Upper lobe of right lung (tissue), 1 donor: ENCODE results near the gene SUSD3. TPM values are rescaled to one million over a fixed set of nuclear protein-coding genes. Genes with fewer than 3 reads are reported as not detected.
A peak's percentile ranks its signal among the peaks of the same experiment; 100 is the strongest.

ENCODE experiments used
- ATAC-seq: fragments of 200-7000 bp; cut with Tn5 transposase; one replicate; pipeline ENCODE4 v1.9.1; 2020; ENCODE audit warnings: mild to moderate bottlenecking, moderate library complexity
- DNase-seq: peaks from one replicate; pipeline ENCODE4 v3.0.0-alpha.2; 2020
- H3K27ac ChIP-seq: fragments of 200-600 bp; one replicate; pipeline ENCODE4 v1.8.0; 2022
- H3K27me3 ChIP-seq: fragments of 200-600 bp; one replicate; pipeline ENCODE4 v1.8.0; 2022; ENCODE audit warnings: mild to moderate bottlenecking
- H3K36me3 ChIP-seq: fragments of 200-600 bp; one replicate; pipeline ENCODE4 v1.8.0; 2022
- H3K4me1 ChIP-seq: fragments of 200-600 bp; one replicate; pipeline ENCODE4 v1.8.0; 2022
- H3K4me3 ChIP-seq: fragments of 200-600 bp; one replicate; pipeline ENCODE4 v1.8.0; 2022; ENCODE audit warnings: mild to moderate bottlenecking
- H3K9me3 ChIP-seq: fragments of 200-600 bp; one replicate; pipeline ENCODE4 v1.8.0; 2022
- intact Hi-C: fragments of 100-400 bp; cut with DNase I; formaldehyde crosslinking; loops from one replicate; pipeline ENCODE4 v1.11.0; 2022
- total RNA-seq: library from RNA; stranded (reverse); fragmentation: NEBNext Ultra II Directional; extraction: Animal tissue kit (Norgen Biotek cat#: 25700); gene quantifications from one replicate; pipeline ENCODE4 v1.2.1, GENCODE V29; 2021
- TF ChIP-seq, protein P1 (sequence below): fragments of 200-600 bp; IDR thresholded peaks from one replicate; pipeline ENCODE4 v1.8.0; 2022; ENCODE audit warnings: antibody characterized with exemption
- donor health status: DM: no; HTN: yes; CAD: no; lungs with severe emphysema.

The SUSD3 gene
- total RNA-seq, 1 donor from 2014 or later: 4.8 TPM

- intact Hi-C loops: no loop called here
Observed at GRCh38 chr9:93089024-93089423, 30.5 kb downstream of the SUSD3 start.

GRCh38 chr9:93089481-93089991, 31.0 kb downstream of the SUSD3 start:
- H3K36me3 ChIP-seq: no peaks in the 10 kb centered on the region
- intact Hi-C loops: no loop called here
- H3K4me1 ChIP-seq: peaks cover 18% of the 10 kb centered on the region
- H3K27ac ChIP-seq: no peak overlapping the region
- H3K27me3 ChIP-seq: no peaks in the 10 kb centered on the region
- H3K4me3 ChIP-seq: no peak overlapping the region
- peak; percentile 52 for DNase-seq
- no peaks in the 10 kb centered on the region for H3K9me3 ChIP-seq
- no peak for ATAC-seq
- TF ChIP-seq, protein P1, sequence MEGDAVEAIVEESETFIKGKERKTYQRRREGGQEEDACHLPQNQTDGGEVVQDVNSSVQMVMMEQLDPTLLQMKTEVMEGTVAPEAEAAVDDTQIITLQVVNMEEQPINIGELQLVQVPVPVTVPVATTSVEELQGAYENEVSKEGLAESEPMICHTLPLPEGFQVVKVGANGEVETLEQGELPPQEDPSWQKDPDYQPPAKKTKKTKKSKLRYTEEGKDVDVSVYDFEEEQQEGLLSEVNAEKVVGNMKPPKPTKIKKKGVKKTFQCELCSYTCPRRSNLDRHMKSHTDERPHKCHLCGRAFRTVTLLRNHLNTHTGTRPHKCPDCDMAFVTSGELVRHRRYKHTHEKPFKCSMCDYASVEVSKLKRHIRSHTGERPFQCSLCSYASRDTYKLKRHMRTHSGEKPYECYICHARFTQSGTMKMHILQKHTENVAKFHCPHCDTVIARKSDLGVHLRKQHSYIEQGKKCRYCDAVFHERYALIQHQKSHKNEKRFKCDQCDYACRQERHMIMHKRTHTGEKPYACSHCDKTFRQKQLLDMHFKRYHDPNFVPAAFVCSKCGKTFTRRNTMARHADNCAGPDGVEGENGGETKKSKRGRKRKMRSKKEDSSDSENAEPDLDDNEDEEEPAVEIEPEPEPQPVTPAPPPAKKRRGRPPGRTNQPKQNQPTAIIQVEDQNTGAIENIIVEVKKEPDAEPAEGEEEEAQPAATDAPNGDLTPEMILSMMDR: no peak

More at GRCh38 chr9:93089024-93089423, 30.5 kb downstream of the SUSD3 start:
- TF ChIP-seq, protein P1: no peak
- Histone ChIP-seq H3K27ac (no peak overlapping the region), H3K4me3 (no peak overlapping the region), H3K9me3 (no peaks in the 10 kb centered on the region), H3K27me3 (no peaks in the 10 kb centered on the region), H3K4me1 (peaks cover 14% of the 10 kb centered on the region), H3K36me3 (no peaks in the 10 kb centered on the region)
- DNase-seq (no peak), ATAC-seq (no peak)

- Histone ChIP-seq H3K27ac (no peak overlapping the region), H3K27me3 (no peaks in the 10 kb centered on the region), H3K36me3 (no peaks in the 10 kb centered on the region), H3K9me3 (no peaks in the 10 kb centered on the region), H3K4me3 (no peak overlapping the region), H3K4me1 (peaks cover 25% of the 10 kb centered on the region)
- ATAC-seq (no peak), DNase-seq (peak; percentile 3)
- TF ChIP-seq, protein P1: no peak
- intact Hi-C loops: no loop called here
Observed at GRCh38 chr9:93090091-93090655, 31.7 kb downstream of the SUSD3 start.

DNA sequence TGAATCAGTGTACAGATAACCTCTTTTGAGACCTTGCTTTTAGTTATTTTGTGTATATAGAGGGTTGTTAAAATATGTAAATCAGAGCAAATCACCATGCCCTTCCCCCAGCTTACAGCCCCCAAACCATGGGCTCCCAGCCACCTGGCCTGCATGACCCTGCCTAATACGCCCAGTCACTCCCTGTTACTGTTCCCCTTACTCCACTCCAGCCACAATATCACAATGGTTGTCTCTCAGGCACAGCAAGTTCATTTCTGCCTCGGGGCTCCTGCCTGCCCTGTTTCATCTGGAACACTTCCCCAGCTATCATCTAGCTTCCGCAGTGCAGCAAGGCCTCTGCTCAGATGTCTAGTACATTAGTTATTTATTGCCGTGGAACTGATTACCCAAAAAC, 32.6 kb downstream of the SUSD3 start:
- no peaks in the 10 kb centered on the region for H3K9me3 ChIP-seq
- TF ChIP-seq, protein P1: no peak
- no peaks in the 10 kb centered on the region for H3K27me3 ChIP-seq
- H3K27ac ChIP-seq: no peak overlapping the region
- no peak overlapping the region for H3K4me3 ChIP-seq
- peaks cover 25% of the 10 kb centered on the region for H3K4me1 ChIP-seq
- intact Hi-C loops: no loop called here
- ATAC-seq: no peak
- no peaks in the 10 kb centered on the region for H3K36me3 ChIP-seq
- DNase-seq: peak; percentile 13

DNA sequence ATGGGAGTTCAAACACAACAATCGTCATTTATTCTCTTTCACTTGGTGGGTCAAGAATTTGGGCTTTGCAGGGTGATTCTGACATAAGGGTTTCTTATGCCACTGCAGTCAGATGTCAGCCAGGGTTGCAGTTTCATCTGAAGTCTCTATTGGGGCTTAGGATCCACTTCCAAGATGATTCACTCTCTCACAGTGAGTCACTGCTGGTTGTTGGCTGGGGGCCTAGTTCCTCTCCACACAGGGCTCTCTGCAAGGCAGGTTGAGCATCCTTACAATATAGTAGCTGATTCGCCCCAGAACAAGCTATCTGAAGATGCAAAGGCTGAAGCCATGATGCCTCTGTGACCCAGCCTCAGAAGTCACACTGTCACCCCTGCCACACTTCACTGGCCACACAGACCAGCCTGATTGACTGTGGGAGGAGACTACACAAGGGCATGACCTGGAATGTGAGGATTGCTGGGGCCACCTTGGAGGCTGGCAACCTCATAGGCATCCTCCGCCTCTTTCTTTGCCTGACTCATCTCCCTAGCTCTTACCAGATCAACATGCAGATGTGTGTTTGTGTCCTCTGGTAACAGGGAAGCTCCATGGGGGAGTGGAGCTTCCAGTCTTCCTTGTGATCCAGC, 33.1 kb downstream of the SUSD3 start:
- H3K27me3 ChIP-seq: no peaks in the 10 kb centered on the region
- intact Hi-C loops: no loop called here
- H3K4me3 ChIP-seq: no peak overlapping the region
- DNase-seq: peak; percentile 63
- TF ChIP-seq, protein P1: no peak
- ATAC-seq: no peak
- H3K9me3 ChIP-seq: no peaks in the 10 kb centered on the region
- no peak overlapping the region for H3K27ac ChIP-seq
- no peaks in the 10 kb centered on the region for H3K36me3 ChIP-seq
- H3K4me1 ChIP-seq: peaks cover 25% of the 10 kb centered on the region
